Measurements from ENCODE around the gene MAST3. TPM values are rescaled to one million over a fixed set of nuclear protein-coding genes. Genes with fewer than 3 reads are reported as not detected.
A peak's percentile ranks its signal among the peaks of the same experiment; 100 is the strongest.

Gene MAST3
- polyA plus RNA-seq, 1 of the 3 experiments (the other 2 are of a cell fraction), result 4.5 TPM

GRCh38 chr19:18173054-18173571 lies 75.5 kb downstream of the MAST3 start:
- Histone ChIP-seq H3K27ac (ENCODE audit: low read depth in 2 of 2, low read length in 1 of 2) (no peak overlapping the region; a peak in 1 of 4 replicates), H3K9ac (peak overlapping the region; percentile 52; the same call in 1 of the 2 replicates), H2AFZ (ENCODE audit: low read depth) (peak overlapping the region; percentile 87; the same call in 1 of the 2 replicates), H3K4me2 (peak overlapping the region; percentile 94), H4K20me1 (ENCODE audit: insufficient read depth) (no peaks in the 10 kb centered on the region), H3K79me2 (ENCODE audit: insufficient read depth) (no peaks in the 10 kb centered on the region), H3K36me3 (replicated peaks in 1 of 2; ENCODE audit: control insufficient read depth in 1 of 2, insufficient read depth in 2 of 2, low read length in 1 of 2) (peaks cover 6 to 11% of the 10 kb centered on the region in 2 experiments), H3K27me3 (ENCODE audit: insufficient read depth) (no peaks in the 10 kb centered on the region), H3F3A (replicated peaks; ENCODE audit: insufficient read depth) (peaks cover 5% of the 10 kb centered on the region), H3K4me1 (ENCODE audit: control insufficient read depth in 1 of 2, insufficient read depth in 2 of 2, low read depth in 1 of 2, low read length in 1 of 2) (peaks cover 0 to 8% of the 10 kb centered on the region in 2 experiments; a peak in 1 of 4 replicates), H3K4me3 (ENCODE audit: low read depth in 2 of 2, low read length in 1 of 2) (peak overlapping the region; percentile 63 to 78; a peak in 3 of 4 replicates), H3K9me3 (no peaks in the 10 kb centered on the region), H3K9me2 (no peaks in the 10 kb centered on the region)
- POLR2A ChIA-PET, result no interaction called here
- DNase-seq, result no peak
- CTCF ChIA-PET, result interaction anchor here (1.2 to 9.4 kb wide), 2 partner anchors 62 to 106 kb away, joined by 3 to 78 read pairs; no protein-coding TSS in a partner anchor
- 93% methylated on average over 11 of the region's 18 CpGs for WGBS (ENCODE audit: low lambda C conversion rate)
- no peak for TF ChIP-seq TCF12 (IDR thresholded peaks at IDR 0.05)
- no peak for TF ChIP-seq SIN3A (IDR thresholded peaks at IDR 0.05; ENCODE audit: borderline replicate concordance, low read depth, low read length)
- no peak for TF ChIP-seq SMC3 (IDR thresholded peaks at IDR 0.05; ENCODE audit: low read depth, low read length)
- no peak for TF ChIP-seq RFX5 (IDR thresholded peaks at IDR 0.05; ENCODE audit: low read length)
- no peak for TF ChIP-seq USF2 (IDR thresholded peaks at IDR 0.05; ENCODE audit: borderline replicate concordance, low read depth, low read length)
- TF ChIP-seq NFIC (IDR thresholded peaks at IDR 0.05; ENCODE audit: borderline replicate concordance), result no peak
- TF ChIP-seq RAD21 (IDR thresholded peaks at IDR 0.05; ENCODE audit: low read length), result no peak
- TF ChIP-seq MXI1 (IDR thresholded peaks at IDR 0.05; ENCODE audit: low read depth, low read length), result no peak
- no peak for TF ChIP-seq RXRA (IDR thresholded peaks at IDR 0.05; ENCODE audit: borderline replicate concordance, low read depth)
- no peak for TF ChIP-seq USF1 (IDR thresholded peaks at IDR 0.05; ENCODE audit: borderline replicate concordance, low read depth)
- TF ChIP-seq MAX (IDR thresholded peaks at IDR 0.05; ENCODE audit: low read depth), result no peak
- no peak for TF ChIP-seq NRF1 (IDR thresholded peaks at IDR 0.05; ENCODE audit: low read depth, low read length)
- TF ChIP-seq MEF2A (IDR thresholded peaks at IDR 0.05; ENCODE audit: borderline replicate concordance, low read depth), result no peak
- TF ChIP-seq CHD2 (IDR thresholded peaks at IDR 0.05; ENCODE audit: low read length, partially characterized antibody), result no peak
- TF ChIP-seq GABPA (IDR thresholded peaks at IDR 0.05; ENCODE audit: low read depth), result no peak
